Type B pancreatic cell (in vitro differentiated cells): ENCODE results near the gene SLC25A24. TPM values are rescaled to one million over a fixed set of nuclear protein-coding genes. Genes with fewer than 3 reads are reported as not detected.
"Not testable (repeated sequence)": the region's sequence is repeated elsewhere in the genome, so short reads cannot be mapped to it uniquely, and the experiment has no call there.

Experiments
- DNase-seq: peaks from one replicate; pipeline ENCODE4 v3.0.0; 2021; ENCODE audit warnings: mixed read lengths; ENCODE audit not compliant: unreplicated experiment; ENCODE audit errors: extremely low spot score
- H3K27ac Mint-ChIP-seq: 2 replicates; pipeline ENCODE4 v1.8.0; 2021; ENCODE audit warnings: mild to moderate bottlenecking, mixed read lengths
- H3K27me3 Mint-ChIP-seq: 2 replicates; pipeline ENCODE4 v1.8.0; 2021; ENCODE audit warnings: mixed read lengths
- H3K36me3 Mint-ChIP-seq: 2 replicates; pipeline ENCODE4 v1.8.0; 2021; ENCODE audit warnings: mixed read lengths
- H3K4me1 Mint-ChIP-seq: one replicate; pipeline ENCODE4 v1.8.0; 2021; ENCODE audit warnings: mixed read lengths; ENCODE audit not compliant: unreplicated experiment
- H3K4me3 Mint-ChIP-seq: 2 replicates; pipeline ENCODE4 v1.8.0; 2021; ENCODE audit warnings: mild to moderate bottlenecking, mixed read lengths
- H3K9me3 Mint-ChIP-seq: 2 replicates; pipeline ENCODE4 v1.8.0; 2021; ENCODE audit warnings: mixed read lengths
- total RNA-seq: library from RNA; stranded (reverse); gene quantifications from 2 replicates; pipeline ENCODE4 v1.2.1, GENCODE V29; 2021; ENCODE audit warnings: low replicate concordance
- TF ChIP-seq, protein P1 (sequence below): fragments of 200-600 bp; sonication (generic); conservative IDR thresholded peaks from 2 replicates; pipeline ENCODE4 v1.5.0; 2021; ENCODE audit warnings: antibody characterized with exemption, mild to moderate bottlenecking

The SLC25A24 gene
- total RNA-seq, 1 donor from 2014 or later, result 43.3 TPM

GRCh38 chr1:108190686-108191416 is 9.3 kb downstream of the SLC25A24 start:
- no peaks in the 10 kb centered on the region for H3K27me3 Mint-ChIP-seq
- TF ChIP-seq, protein P1, sequence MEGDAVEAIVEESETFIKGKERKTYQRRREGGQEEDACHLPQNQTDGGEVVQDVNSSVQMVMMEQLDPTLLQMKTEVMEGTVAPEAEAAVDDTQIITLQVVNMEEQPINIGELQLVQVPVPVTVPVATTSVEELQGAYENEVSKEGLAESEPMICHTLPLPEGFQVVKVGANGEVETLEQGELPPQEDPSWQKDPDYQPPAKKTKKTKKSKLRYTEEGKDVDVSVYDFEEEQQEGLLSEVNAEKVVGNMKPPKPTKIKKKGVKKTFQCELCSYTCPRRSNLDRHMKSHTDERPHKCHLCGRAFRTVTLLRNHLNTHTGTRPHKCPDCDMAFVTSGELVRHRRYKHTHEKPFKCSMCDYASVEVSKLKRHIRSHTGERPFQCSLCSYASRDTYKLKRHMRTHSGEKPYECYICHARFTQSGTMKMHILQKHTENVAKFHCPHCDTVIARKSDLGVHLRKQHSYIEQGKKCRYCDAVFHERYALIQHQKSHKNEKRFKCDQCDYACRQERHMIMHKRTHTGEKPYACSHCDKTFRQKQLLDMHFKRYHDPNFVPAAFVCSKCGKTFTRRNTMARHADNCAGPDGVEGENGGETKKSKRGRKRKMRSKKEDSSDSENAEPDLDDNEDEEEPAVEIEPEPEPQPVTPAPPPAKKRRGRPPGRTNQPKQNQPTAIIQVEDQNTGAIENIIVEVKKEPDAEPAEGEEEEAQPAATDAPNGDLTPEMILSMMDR, result no peak
- peaks cover 66% of the 10 kb centered on the region for H3K36me3 Mint-ChIP-seq
- DNase-seq, result no peak
- H3K4me1 Mint-ChIP-seq, result no peaks in the 10 kb centered on the region
- H3K27ac Mint-ChIP-seq, result no peak overlapping the region
- peaks cover 23% of the 10 kb centered on the region for H3K9me3 Mint-ChIP-seq
- H3K4me3 Mint-ChIP-seq, result no peak overlapping the region

DNA sequence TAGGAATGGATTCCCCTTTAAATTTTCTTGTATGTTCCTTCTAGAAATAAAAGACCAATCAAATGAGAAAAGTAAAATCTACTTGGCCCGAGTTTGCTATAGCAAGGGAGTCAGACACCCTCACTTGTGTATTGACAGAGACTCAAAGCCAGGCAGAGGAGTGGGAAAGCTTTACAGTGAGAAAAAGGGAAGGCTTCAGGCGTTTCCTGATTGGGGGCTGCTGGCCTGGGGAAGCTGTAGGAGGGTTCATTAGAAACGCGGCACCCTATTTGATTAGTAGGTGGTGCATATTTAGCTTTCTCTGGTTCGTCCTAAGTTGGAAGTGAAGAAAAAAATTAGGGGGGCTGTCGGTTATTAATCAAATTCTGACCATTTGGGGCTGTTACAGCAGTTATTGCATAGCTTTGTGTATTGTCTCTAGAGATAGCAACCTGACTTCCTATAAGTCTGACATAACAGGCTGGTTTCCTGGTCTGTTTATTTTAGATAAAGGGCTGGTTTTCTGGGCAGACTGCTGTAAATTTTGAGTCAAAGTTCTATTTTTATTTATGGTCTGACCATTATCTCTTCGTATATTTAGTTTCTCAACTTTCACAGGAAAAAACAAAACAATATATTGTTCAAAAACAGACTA is 10.0 kb downstream of the SLC25A24 start:
- Mint-ChIP-seq H3K36me3 (peaks cover 64% of the 10 kb centered on the region), H3K4me1 (no peaks in the 10 kb centered on the region), H3K27ac (no peak overlapping the region), H3K27me3 (no peaks in the 10 kb centered on the region), H3K9me3 (peaks cover 20% of the 10 kb centered on the region), H3K4me3 (no peak overlapping the region)
- TF ChIP-seq, protein P1, result no peak
- no peak for DNase-seq

GRCh38 chr1:108188801-108189200 is 11.3 kb downstream of the SLC25A24 start:
- DNase-seq, result no peak
- no peak overlapping the region for H3K27ac Mint-ChIP-seq
- H3K4me3 Mint-ChIP-seq, result no peak overlapping the region
- TF ChIP-seq, protein P1, result no peak
- H3K4me1 Mint-ChIP-seq, result no peaks in the 10 kb centered on the region
- H3K27me3 Mint-ChIP-seq, result no peaks in the 10 kb centered on the region
- peaks cover 62% of the 10 kb centered on the region for H3K36me3 Mint-ChIP-seq
- peaks cover 12% of the 10 kb centered on the region for H3K9me3 Mint-ChIP-seq

DNA sequence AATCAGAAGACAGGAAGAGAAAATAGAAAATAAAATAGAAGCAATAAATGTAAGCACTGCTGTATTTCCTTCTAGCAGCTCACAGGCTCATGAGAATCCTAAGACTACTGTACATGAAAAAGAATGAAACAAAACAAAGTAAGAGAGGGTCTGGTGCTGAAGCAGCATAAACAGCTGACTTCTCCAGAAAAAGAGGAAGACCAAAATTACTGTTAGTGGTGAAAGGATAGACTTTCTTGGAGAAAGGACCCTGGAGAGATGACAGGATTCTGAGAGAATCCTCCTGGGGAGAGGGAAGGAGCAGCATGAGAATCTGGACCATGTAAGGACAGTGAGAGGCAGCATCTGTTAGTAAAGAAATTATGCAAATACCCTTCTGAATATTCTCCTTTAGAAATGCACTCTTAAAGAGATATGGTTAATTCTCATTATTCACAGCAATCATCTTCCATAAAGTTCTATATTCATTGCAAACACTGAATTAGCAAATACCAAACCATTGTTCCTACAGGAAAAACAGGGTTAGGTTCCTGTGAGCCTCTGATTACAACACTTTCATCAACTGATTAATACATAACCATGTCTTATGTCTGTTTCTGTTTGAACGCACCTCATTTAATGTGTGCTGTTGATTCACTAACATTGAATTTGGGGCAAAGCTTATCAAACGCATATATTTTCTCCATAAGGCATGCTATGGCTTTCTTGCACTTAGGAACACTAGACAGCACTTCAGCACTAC is 17.0 kb downstream of the SLC25A24 start:
- Mint-ChIP-seq H3K4me1 (no peaks in the 10 kb centered on the region), H3K27ac (peak overlapping the region; percentile 25), H3K27me3 (no peaks in the 10 kb centered on the region), H3K36me3 (peaks cover 62% of the 10 kb centered on the region), H3K4me3 (no peak overlapping the region), H3K9me3 (peaks cover 9% of the 10 kb centered on the region)
- TF ChIP-seq, protein P1, result no peak
- no peak for DNase-seq

DNA sequence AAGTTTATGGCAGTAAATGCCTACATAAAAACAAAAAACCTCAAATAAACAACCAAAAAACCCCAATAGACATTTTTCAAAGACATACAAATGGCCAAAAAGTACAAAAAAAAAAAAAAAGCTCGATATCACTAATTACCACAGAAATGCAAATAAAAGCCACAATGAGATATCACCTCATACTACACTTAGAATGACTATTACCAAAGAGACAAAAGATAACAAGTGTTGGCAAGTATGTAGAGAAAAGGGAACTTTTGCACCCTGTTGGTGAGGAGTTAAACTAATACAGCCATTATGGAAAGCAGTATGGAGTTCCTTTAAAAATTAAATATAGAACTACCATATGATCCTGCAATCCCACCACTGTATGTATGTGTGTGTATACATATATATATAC is 21.1 kb downstream of the SLC25A24 start:
- no peak overlapping the region for H3K27ac Mint-ChIP-seq
- no peak for DNase-seq
- H3K4me1 Mint-ChIP-seq, result no peaks in the 10 kb centered on the region
- TF ChIP-seq, protein P1, result no peak
- H3K27me3 Mint-ChIP-seq, result no peaks in the 10 kb centered on the region
- peaks cover 76% of the 10 kb centered on the region for H3K36me3 Mint-ChIP-seq
- peaks cover 18% of the 10 kb centered on the region for H3K9me3 Mint-ChIP-seq
- H3K4me3 Mint-ChIP-seq, result no peak overlapping the region

GRCh38 chr1:108162409-108162808 is 37.7 kb downstream of the SLC25A24 start:
- H3K4me3 Mint-ChIP-seq, H3K27ac Mint-ChIP-seq, DNase-seq, H3K9me3 Mint-ChIP-seq, H3K27me3 Mint-ChIP-seq, H3K4me1 Mint-ChIP-seq: not testable (repeated sequence)
- H3K36me3 Mint-ChIP-seq, result peaks cover 10% of the 10 kb centered on the region

DNA sequence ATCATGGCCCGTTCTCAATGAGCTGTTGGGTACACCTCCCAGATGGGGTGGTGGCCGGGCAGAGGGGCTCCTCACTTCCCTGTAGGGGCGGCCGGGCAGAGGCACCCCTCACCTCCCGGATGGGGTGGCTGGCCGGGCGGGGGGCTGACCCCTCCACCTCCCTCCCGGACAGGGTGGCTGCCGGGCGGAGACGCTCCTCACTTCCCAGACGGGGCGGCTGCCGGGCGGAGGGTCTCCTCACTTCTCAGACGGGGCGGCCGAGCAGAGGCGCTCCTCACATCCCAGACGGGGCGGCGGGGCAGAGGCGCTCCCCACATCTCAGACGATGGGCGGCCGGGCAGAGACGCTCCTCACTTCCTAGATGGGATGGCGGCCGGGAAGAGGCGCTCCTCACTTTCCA is 40.2 kb downstream of the SLC25A24 start:
- H3K9me3 Mint-ChIP-seq, H3K27me3 Mint-ChIP-seq, H3K27ac Mint-ChIP-seq, H3K4me3 Mint-ChIP-seq, DNase-seq, H3K4me1 Mint-ChIP-seq: not testable (repeated sequence)
- H3K36me3 Mint-ChIP-seq, result peaks cover 11% of the 10 kb centered on the region
